GM12878 (cell line): ENCODE results near the gene CALHM3. TPM values are rescaled to one million over a fixed set of nuclear protein-coding genes. Genes with fewer than 3 reads are reported as not detected.
A peak's percentile ranks its signal among the peaks of the same experiment; 100 is the strongest.

ENCODE experiments used
- CHD4 ChIP-seq: fragments of 200-600 bp; sonication (generic); IDR thresholded peaks from 2 replicates; pipeline ENCODE4 v1.6.1; 2016; ENCODE audit warnings: mild to moderate bottlenecking
- CREB1 ChIP-seq: IDR thresholded peaks from 2 replicates; pipeline ENCODE4 v1.6.1; 2012; ENCODE audit warnings: low read depth, mild to moderate bottlenecking, inconsistent platforms
- CUX1 ChIP-seq: IDR thresholded peaks from 2 replicates; pipeline ENCODE4 v1.6.1; 2012; ENCODE audit warnings: improper control_type of control experiment, low read depth, low read length; ENCODE audit not compliant: insufficient replicate concordance
- GATAD2B ChIP-seq: fragments of 450-650 bp; conservative IDR thresholded peaks from 2 replicates; pipeline ENCODE4 v1.6.1; 2017; ENCODE audit warnings: low read depth, mild to moderate bottlenecking, moderate library complexity
- HCFC1 ChIP-seq: fragments of 150-350 bp; IDR thresholded peaks from 2 replicates; pipeline ENCODE4 v1.6.1; 2014; ENCODE audit warnings: low read length
- HDGF ChIP-seq: fragments of 450-650 bp; IDR thresholded peaks from 2 replicates; pipeline ENCODE4 v1.6.1; 2016; ENCODE audit warnings: antibody characterized with exemption
- IRF5 ChIP-seq: fragments of 450-650 bp; IDR thresholded peaks from 2 replicates; pipeline ENCODE4 v1.6.1; 2017; ENCODE audit warnings: borderline replicate concordance
- JUND ChIP-seq: IDR thresholded peaks from 2 replicates; pipeline ENCODE4 v1.6.1; 2012; ENCODE audit warnings: low read depth, mild to moderate bottlenecking, low read length, improper control_type of control experiment, moderate library complexity
- KAT2A ChIP-seq: conservative IDR thresholded peaks from 2 replicates; pipeline ENCODE4 v1.6.1; 2011; ENCODE audit warnings: low read depth, low read length; ENCODE audit not compliant: control insufficient read depth
- MXI1 ChIP-seq: fragments of 150-350 bp; IDR thresholded peaks from 2 replicates; pipeline ENCODE4 v1.6.1; 2011; ENCODE audit warnings: low read depth, mild to moderate bottlenecking, inconsistent platforms, low read length, improper control_type of control experiment
- POLR2AphosphoS5 ChIP-seq: IDR thresholded peaks from 2 replicates; pipeline ENCODE4 v1.6.1; 2011; ENCODE audit warnings: mild to moderate bottlenecking, low read length, inconsistent platforms
- POU2F2 ChIP-seq: IDR thresholded peaks from 3 replicates; pipeline ENCODE4 v1.6.1; 2011; ENCODE audit warnings: low read depth, mild to moderate bottlenecking, low read length, borderline replicate concordance
- SKIL ChIP-seq: fragments of 450-650 bp; IDR thresholded peaks from 2 replicates; pipeline ENCODE4 v1.6.1; 2017; ENCODE audit warnings: mild to moderate bottlenecking, low read depth, inconsistent platforms; ENCODE audit not compliant: poor library complexity, severe bottlenecking
- SREBF2 ChIP-seq: IDR thresholded peaks from 2 replicates; pipeline ENCODE4 v1.6.1; 2012; ENCODE audit warnings: mild to moderate bottlenecking, low read length
- TCF12 ChIP-seq: IDR thresholded peaks from 2 replicates; pipeline ENCODE4 v1.6.1; 2011; ENCODE audit warnings: low read depth, mild to moderate bottlenecking, low read length
- TCF7 ChIP-seq: IDR thresholded peaks from 2 replicates; pipeline ENCODE4 v1.6.1; 2014; ENCODE audit warnings: antibody characterized with exemption, borderline replicate concordance
- USF2 ChIP-seq: IDR thresholded peaks from 2 replicates; pipeline ENCODE4 v1.6.1; 2011; ENCODE audit warnings: low read depth, low read length, improper control_type of control experiment, borderline replicate concordance
- polyA plus RNA-seq, 11 experiments: library from polyadenylated mRNA; depleted of rRNA in 4 of 11; unstranded in 6 of 11; stranded (reverse) in 5 of 11; fragments of >200 nt; fragmentation: Nextera tagmentation in 4 of 11; fragmentation: Illumina TruSeq in 1 of 11; extraction: Ambion mirVana in 4 of 11; extraction: Trizol in 1 of 11; gene quantifications; 1 replicate in 1 of 11; 2 replicates in 10 of 11; pipeline versions ENCODE4 v1.2.1 to v1.2.3, GENCODE V29; 2011 to 2016; ENCODE audit warnings: inconsistent platforms in 2 of 11, missing spikeins in 2 of 11, low read depth in 1 of 11
- total RNA-seq, 4 experiments: library from RNA; depleted of rRNA in 3 of 4; stranded (reverse); fragments of >200 nt in 3 of 4; fragmentation: Illumina TruSeq in 1 of 4; extraction: Trizol in 1 of 4; gene quantifications; 2 replicates each; pipeline versions ENCODE4 v1.2.1 to v1.2.3, GENCODE V29; 2013 to 2021
- TF ChIP-seq, protein P1 (sequence below): IDR thresholded peaks from 2 replicates; pipeline ENCODE4 v1.6.1; 2012; ENCODE audit warnings: low read depth, low read length, improper control_type of control experiment
- TF ChIP-seq, protein P2 (sequence below): fragments of 450-650 bp; IDR thresholded peaks from 2 replicates; pipeline ENCODE4 v1.6.1; 2016; ENCODE audit warnings: mild to moderate bottlenecking

CALHM3 gene
- total and polyA plus RNA-seq, 10 of the 15 experiments (the other 5 are each of a cell fraction or from before 2014, with no cell fraction given): 0.03 to 0.42 (median 0.11) TPM; not detected in 5

DNA sequence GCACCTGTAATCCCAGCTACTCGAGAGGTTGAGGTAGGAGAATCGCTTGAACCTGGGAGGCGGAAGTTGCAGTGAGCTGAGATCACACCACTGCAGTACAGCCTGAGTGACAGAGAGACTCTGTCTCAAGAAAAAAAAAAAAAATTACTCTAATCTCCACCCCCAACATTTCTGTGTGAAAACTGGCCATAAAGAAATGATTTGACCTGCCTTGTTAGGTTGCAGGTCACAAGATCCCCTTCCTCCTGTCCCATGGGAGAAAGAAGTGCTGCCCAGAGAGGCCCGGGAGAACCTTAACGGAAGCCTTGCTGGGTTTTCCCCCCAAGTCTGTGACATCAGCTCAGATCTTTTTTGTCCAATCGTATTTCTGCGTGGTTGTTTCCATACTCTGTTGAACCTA is 11.6 kb downstream of the CALHM3 start (continued):
- TF ChIP-seq SKIL (no peak), CREB1 (no peak), IRF5 (no peak), POLR2AphosphoS5 (no peak; the same call in 1 of the 2 replicates), HDGF (no peak), USF2 (no peak), JUND (no peak), TCF7 (no peak), KAT2A (no peak), TCF12 (0 out of 2 replicates have a peak, but pooled peaks have one; percentile 15), GATAD2B (no peak; the same call in 1 of the 2 replicates), CUX1 (no peak), SREBF2 (no peak), HCFC1 (no peak), POU2F2 (no peak), MXI1 (no peak), CHD4 (no peak)
- TF ChIP-seq, protein P1, sequence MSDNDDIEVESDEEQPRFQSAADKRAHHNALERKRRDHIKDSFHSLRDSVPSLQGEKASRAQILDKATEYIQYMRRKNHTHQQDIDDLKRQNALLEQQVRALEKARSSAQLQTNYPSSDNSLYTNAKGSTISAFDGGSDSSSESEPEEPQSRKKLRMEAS: no peak
- TF ChIP-seq, protein P2, sequence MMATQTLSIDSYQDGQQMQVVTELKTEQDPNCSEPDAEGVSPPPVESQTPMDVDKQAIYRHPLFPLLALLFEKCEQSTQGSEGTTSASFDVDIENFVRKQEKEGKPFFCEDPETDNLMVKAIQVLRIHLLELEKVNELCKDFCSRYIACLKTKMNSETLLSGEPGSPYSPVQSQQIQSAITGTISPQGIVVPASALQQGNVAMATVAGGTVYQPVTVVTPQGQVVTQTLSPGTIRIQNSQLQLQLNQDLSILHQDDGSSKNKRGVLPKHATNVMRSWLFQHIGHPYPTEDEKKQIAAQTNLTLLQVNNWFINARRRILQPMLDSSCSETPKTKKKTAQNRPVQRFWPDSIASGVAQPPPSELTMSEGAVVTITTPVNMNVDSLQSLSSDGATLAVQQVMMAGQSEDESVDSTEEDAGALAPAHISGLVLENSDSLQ: peak; percentile 97
